T-helper 2 cell treated with Interferon-gamma antibody and Interleukin-4, amounts not matched to agents 5 μg/mL and 100 μg/mL, for 36 hours (primary cell): ENCODE results near the gene OVAAL.
"Not testable (repeated sequence)": the region's sequence is repeated elsewhere in the genome, so short reads cannot be mapped to it uniquely, and the experiment has no call there.

ENCODE experiments used
- DNase-seq: peaks from one replicate; pipeline ENCODE4 v3.0.0; 2021; ENCODE audit warnings: low spot score
- H3K27ac Mint-ChIP-seq: one replicate; pipeline ENCODE4 v1.8.0; 2021; ENCODE audit warnings: mild to moderate bottlenecking, mixed read lengths
- H3K27me3 Mint-ChIP-seq: one replicate; pipeline ENCODE4 v1.8.0; 2021; ENCODE audit warnings: low read depth, mixed read lengths
- H3K36me3 Mint-ChIP-seq: one replicate; pipeline ENCODE4 v1.8.0; 2021; ENCODE audit warnings: low read depth, mixed read lengths
- H3K4me1 Mint-ChIP-seq: one replicate; pipeline ENCODE4 v1.8.0; 2021; ENCODE audit warnings: low read depth, mixed read lengths
- H3K4me3 Mint-ChIP-seq: one replicate; pipeline ENCODE4 v1.8.0; 2022; ENCODE audit warnings: mild to moderate bottlenecking, moderate library complexity, mixed read lengths
- H3K9me3 Mint-ChIP-seq: one replicate; pipeline ENCODE4 v1.8.0; 2021; ENCODE audit warnings: mixed read lengths

Gene OVAAL

GRCh38 chr1:180549770-180550169 lies 9.0 kb upstream of the OVAAL start:
- H3K36me3 Mint-ChIP-seq, H3K4me3 Mint-ChIP-seq, H3K9me3 Mint-ChIP-seq, H3K27ac Mint-ChIP-seq, H3K27me3 Mint-ChIP-seq, H3K4me1 Mint-ChIP-seq, DNase-seq: not testable (repeated sequence)

GRCh38 chr1:180550241-180550640 lies 8.5 kb upstream of the OVAAL start:
- Mint-ChIP-seq H3K9me3 (no peaks in the 10 kb centered on the region), H3K27me3 (no peaks in the 10 kb centered on the region), H3K4me3 (no peak overlapping the region), H3K4me1 (no peaks in the 10 kb centered on the region), H3K36me3 (no peaks in the 10 kb centered on the region), H3K27ac (no peak overlapping the region)
- DNase-seq = no peak

- Mint-ChIP-seq H3K4me1 (no peaks in the 10 kb centered on the region), H3K4me3 (no peak overlapping the region), H3K9me3 (no peaks in the 10 kb centered on the region), H3K36me3 (no peaks in the 10 kb centered on the region), H3K27me3 (peaks cover 3% of the 10 kb centered on the region), H3K27ac (no peak overlapping the region)
- no peak for DNase-seq
These were observed 6.8 kb upstream of the OVAAL start for GRCh38 chr1:180551997-180552396.

- not testable (repeated sequence) for H3K9me3 Mint-ChIP-seq, H3K4me3 Mint-ChIP-seq, H3K4me1 Mint-ChIP-seq, H3K27me3 Mint-ChIP-seq, H3K36me3 Mint-ChIP-seq, DNase-seq, H3K27ac Mint-ChIP-seq
These were observed 5.7 kb upstream of the OVAAL start for GRCh38 chr1:180553046-180553445.

- H3K27ac Mint-ChIP-seq = no peak overlapping the region
- H3K9me3 Mint-ChIP-seq = no peaks in the 10 kb centered on the region
- H3K27me3 Mint-ChIP-seq = peaks cover 9% of the 10 kb centered on the region
- DNase-seq = no peak
- H3K36me3 Mint-ChIP-seq = no peaks in the 10 kb centered on the region
- H3K4me3 Mint-ChIP-seq = no peak overlapping the region
- H3K4me1 Mint-ChIP-seq = no peaks in the 10 kb centered on the region
These were observed 3.4 kb upstream of the OVAAL start for GRCh38 chr1:180555411-180555810.

GRCh38 chr1:180560200-180560867 lies 1.6 kb downstream of the OVAAL start:
- H3K9me3 Mint-ChIP-seq = no peaks in the 10 kb centered on the region
- H3K36me3 Mint-ChIP-seq = no peaks in the 10 kb centered on the region
- H3K4me3 Mint-ChIP-seq = no peak overlapping the region
- no peak for DNase-seq
- H3K27ac Mint-ChIP-seq = no peak overlapping the region
- no peaks in the 10 kb centered on the region for H3K4me1 Mint-ChIP-seq
- H3K27me3 Mint-ChIP-seq = peaks cover 22% of the 10 kb centered on the region

- peaks cover 21% of the 10 kb centered on the region for H3K27me3 Mint-ChIP-seq
- H3K27ac Mint-ChIP-seq = no peak overlapping the region
These were observed 2.3 kb downstream of the OVAAL start for GRCh38 chr1:180560868-180561600.

GRCh38 chr1:180562640-180563025 lies 3.9 kb downstream of the OVAAL start:
- Mint-ChIP-seq H3K36me3 (no peaks in the 10 kb centered on the region), H3K4me1 (no peaks in the 10 kb centered on the region), H3K9me3 (no peaks in the 10 kb centered on the region), H3K27me3 (peaks cover 25% of the 10 kb centered on the region), H3K27ac (no peak overlapping the region), H3K4me3 (no peak overlapping the region)
- no peak for DNase-seq

More at GRCh38 chr1:180560868-180561600, 2.3 kb downstream of the OVAAL start:
- Mint-ChIP-seq H3K4me3 (no peak overlapping the region), H3K4me1 (no peaks in the 10 kb centered on the region), H3K36me3 (no peaks in the 10 kb centered on the region), H3K9me3 (no peaks in the 10 kb centered on the region)
- DNase-seq = no peak

- no peak overlapping the region for H3K27ac Mint-ChIP-seq
These were observed 4.5 kb downstream of the OVAAL start for GRCh38 chr1:180563026-180563827.

GRCh38 chr1:180565121-180565871 lies 6.5 kb downstream of the OVAAL start:
- no peak overlapping the region for H3K4me3 Mint-ChIP-seq

More at GRCh38 chr1:180563026-180563827, 4.5 kb downstream of the OVAAL start:
- Mint-ChIP-seq H3K9me3 (no peaks in the 10 kb centered on the region), H3K36me3 (no peaks in the 10 kb centered on the region), H3K27me3 (peaks cover 27% of the 10 kb centered on the region), H3K4me3 (no peak overlapping the region), H3K4me1 (no peaks in the 10 kb centered on the region)
- DNase-seq = no peak

GRCh38 chr1:180566026-180566425 lies 7.3 kb downstream of the OVAAL start:
- no peak overlapping the region for H3K4me3 Mint-ChIP-seq
- no peak for DNase-seq
- H3K27me3 Mint-ChIP-seq = peaks cover 19% of the 10 kb centered on the region
- H3K36me3 Mint-ChIP-seq = no peaks in the 10 kb centered on the region
- H3K9me3 Mint-ChIP-seq = no peaks in the 10 kb centered on the region
- no peaks in the 10 kb centered on the region for H3K4me1 Mint-ChIP-seq
- no peak overlapping the region for H3K27ac Mint-ChIP-seq

More at GRCh38 chr1:180565121-180565871, 6.5 kb downstream of the OVAAL start:
- peaks cover 20% of the 10 kb centered on the region for H3K27me3 Mint-ChIP-seq
- DNase-seq = no peak
- H3K36me3 Mint-ChIP-seq = no peaks in the 10 kb centered on the region
- no peaks in the 10 kb centered on the region for H3K4me1 Mint-ChIP-seq
- no peaks in the 10 kb centered on the region for H3K9me3 Mint-ChIP-seq
- H3K27ac Mint-ChIP-seq = no peak overlapping the region

- DNase-seq = no peak
- Mint-ChIP-seq H3K4me3 (no peak overlapping the region), H3K4me1 (peaks cover 2% of the 10 kb centered on the region), H3K27me3 (peaks cover 15% of the 10 kb centered on the region), H3K9me3 (no peaks in the 10 kb centered on the region), H3K27ac (no peak overlapping the region), H3K36me3 (no peaks in the 10 kb centered on the region)
These were observed 7.7 kb downstream of the OVAAL start for GRCh38 chr1:180566495-180566894.

- no peak for DNase-seq
- Mint-ChIP-seq H3K27me3 (peaks cover 13% of the 10 kb centered on the region), H3K36me3 (no peaks in the 10 kb centered on the region), H3K27ac (no peak overlapping the region), H3K4me1 (peaks cover 10% of the 10 kb centered on the region), H3K9me3 (no peaks in the 10 kb centered on the region), H3K4me3 (no peak overlapping the region)
These were observed 8.9 kb downstream of the OVAAL start for GRCh38 chr1:180567654-180568053.
